H1 (cell line): ENCODE measurements around the gene KIF4A. TPM values are rescaled to one million over a fixed set of nuclear protein-coding genes. Genes with fewer than 3 reads are reported as not detected.
"Not testable (repeated sequence)": the region's sequence is repeated elsewhere in the genome, so short reads cannot be mapped to it uniquely, and the experiment has no call there.

Source experiments
- CTCF ChIA-PET: fragments of 300-600 bp; sonication (Branson Sonifier 250); formaldehyde crosslinking; loops from one replicate; lab custom pipeline; 2021; ENCODE audit not compliant: partially characterized antibody; lab: Charles Lee
- POLR2A ChIA-PET: fragments of 300-600 bp; sonication (Branson Sonifier 250); formaldehyde crosslinking; loops from one replicate; lab custom pipeline; 2021; ENCODE audit warnings: inconsistent platforms; ENCODE audit not compliant: partially characterized antibody; lab: Charles Lee
- DNase-seq, 2 experiments: peaks; one replicate each; pipeline versions ENCODE4 v3.0.0 to v3.0.0-alpha.2; 2010 to 2022; ENCODE audit warnings: low spot score in 2 of 2, low read depth in 1 of 2, mixed read lengths in 1 of 2
- FAIRE-seq: peaks from 2 replicates; lab custom pipeline; 2011; peaks lifted over from hg19 to GRCh38; lab: Jason Lieb, UNC
- H2AFZ ChIP-seq: 2 replicates; pipeline ENCODE4 v1.8.1; 2012; ENCODE audit warnings: low read length, inconsistent platforms
- H2AK5ac ChIP-seq: 2 replicates; pipeline ENCODE4 v1.6.1; 2013; ENCODE audit warnings: low read depth, low read length
- H2BK120ac ChIP-seq: replicated peaks from 2 replicates; pipeline ENCODE3; 2013; ENCODE audit warnings: low read depth, low read length, inconsistent platforms
- H2BK12ac ChIP-seq: 2 replicates; pipeline ENCODE4 v1.6.1; 2013; ENCODE audit warnings: low read depth, low read length
- H2BK15ac ChIP-seq: 2 replicates; pipeline ENCODE4 v1.6.1; 2013; ENCODE audit warnings: low read length
- H2BK20ac ChIP-seq: 2 replicates; pipeline ENCODE4 v1.6.1; 2013; ENCODE audit warnings: low read length
- H2BK5ac ChIP-seq: 2 replicates; pipeline ENCODE4 v1.6.1; 2013; ENCODE audit warnings: low read depth, low read length
- H3K14ac ChIP-seq: 2 replicates; pipeline ENCODE4 v1.6.1; 2013; ENCODE audit warnings: inconsistent platforms; ENCODE audit not compliant: insufficient read length
- H3K18ac ChIP-seq: 2 replicates; pipeline ENCODE4 v1.6.1; 2013; ENCODE audit warnings: low read length; ENCODE audit errors: extremely low read depth
- H3K23ac ChIP-seq: 2 replicates; pipeline ENCODE4 v1.6.1; 2013; ENCODE audit warnings: inconsistent platforms; ENCODE audit not compliant: insufficient read length
- H3K23me2 ChIP-seq: 2 replicates; pipeline ENCODE4 v1.6.1; 2013; ENCODE audit warnings: low read depth, low read length
- H3K27ac ChIP-seq: 2 replicates; pipeline ENCODE4 v1.6.1; 2011; ENCODE audit warnings: low read depth, low read length, inconsistent platforms
- H3K27me3 ChIP-seq, 4 experiments: replicated peaks in 1 of 4; 1 replicate in 1 of 4; 2 replicates in 3 of 4; pipeline versions ENCODE4 v1.6.1 to v1.8.1; 2011 to 2013; ENCODE audit warnings: low read length in 3 of 4, mild to moderate bottlenecking in 3 of 4, inconsistent platforms in 2 of 4, mixed read lengths in 2 of 4, moderate library complexity in 1 of 4; ENCODE audit not compliant: control insufficient read depth in 3 of 4, insufficient read depth in 3 of 4; ENCODE audit errors: extremely low read depth in 1 of 4
- H3K36me3 ChIP-seq, 4 experiments: 2 replicates each; pipeline versions ENCODE4 v1.6.1 to v1.8.1; 2011 to 2013; ENCODE audit warnings: mild to moderate bottlenecking in 4 of 4, low read length in 3 of 4, moderate library complexity in 2 of 4, control low read depth in 1 of 4, inconsistent platforms in 1 of 4; ENCODE audit not compliant: insufficient read depth in 4 of 4, control insufficient read depth in 2 of 4
- H3K4ac ChIP-seq: replicated peaks from 2 replicates; pipeline ENCODE3; 2013; ENCODE audit warnings: low read length, low read depth, mixed read lengths, inconsistent platforms; ENCODE audit not compliant: insufficient read length
- H3K4me1 ChIP-seq, 4 experiments: replicated peaks in 1 of 4; 1 replicate in 1 of 4; 2 replicates in 3 of 4; pipeline versions ENCODE4 v1.6.1 to v1.8.1; 2011 to 2013; ENCODE audit warnings: low read length in 3 of 4, inconsistent platforms in 2 of 4, mixed read lengths in 1 of 4; ENCODE audit not compliant: insufficient read depth in 4 of 4, control insufficient read depth in 3 of 4
- H3K4me2 ChIP-seq, 2 experiments: 2 replicates each; pipeline versions ENCODE4 v1.6.1 to v1.8.1; 2011 to 2013; ENCODE audit warnings: low read depth in 2 of 2, low read length in 2 of 2, control low read depth in 1 of 2, inconsistent platforms in 1 of 2, mild to moderate bottlenecking in 1 of 2; ENCODE audit not compliant: insufficient read depth in 1 of 2
- H3K4me3 ChIP-seq, 4 experiments: fragments of 200-600, 300-600 bp in 1 of 4; sonication (generic), shearing (Covaris generic), sonication (Bioruptor Twin) in 1 of 4; 2 replicates each; pipeline versions ENCODE4 v1.5.1 to v1.8.1; 2011 to 2016; ENCODE audit warnings: low read length in 4 of 4, low read depth in 3 of 4, control low read depth in 2 of 4, inconsistent platforms in 2 of 4, mild to moderate bottlenecking in 2 of 4, mixed read lengths in 1 of 4, moderate library complexity in 1 of 4; ENCODE audit not compliant: insufficient read depth in 2 of 4; ENCODE audit errors: extremely low read depth in 1 of 4
- H3K56ac ChIP-seq: replicated peaks from 2 replicates; pipeline ENCODE3; 2013; ENCODE audit warnings: low read depth, mild to moderate bottlenecking, mixed read lengths, low read length, inconsistent platforms; ENCODE audit not compliant: insufficient read length
- H3K79me1 ChIP-seq: 2 replicates; pipeline ENCODE4 v1.6.1; 2013; ENCODE audit warnings: low read depth, low read length, control low read depth
- H3K79me2 ChIP-seq, 2 experiments: 2 replicates each; pipeline versions ENCODE4 v1.6.1 to v1.8.1; 2012 to 2013; ENCODE audit warnings: low read length in 2 of 2, mild to moderate bottlenecking in 2 of 2, inconsistent platforms in 1 of 2; ENCODE audit not compliant: insufficient read depth in 2 of 2, control insufficient read depth in 1 of 2
- H3K9ac ChIP-seq, 4 experiments: replicated peaks in 1 of 4; 1 replicate in 1 of 4; 2 replicates in 3 of 4; pipeline versions ENCODE4 v1.6.1 to v1.8.1; 2011 to 2013; ENCODE audit warnings: low read depth in 3 of 4, low read length in 3 of 4, control low read depth in 2 of 4, mild to moderate bottlenecking in 2 of 4, moderate library complexity in 2 of 4, inconsistent platforms in 1 of 4; ENCODE audit errors: extremely low read depth in 1 of 4
- H3K9me3 ChIP-seq, 2 experiments: 2 replicates each; pipeline versions ENCODE4 v1.6.1 to v1.8.1; 2012 to 2013; ENCODE audit warnings: mild to moderate bottlenecking in 2 of 2, moderate library complexity in 2 of 2, control low read depth in 1 of 2, inconsistent platforms in 1 of 2, low read depth in 1 of 2, low read length in 1 of 2, mixed read lengths in 1 of 2; ENCODE audit not compliant: insufficient read depth in 2 of 2
- H4K20me1 ChIP-seq, 2 experiments: replicated peaks in 1 of 2; 2 replicates each; pipeline versions ENCODE3 to v1.8.1; 2011 to 2013; ENCODE audit warnings: inconsistent platforms in 2 of 2, low read length in 2 of 2, mild to moderate bottlenecking in 1 of 2; ENCODE audit not compliant: insufficient read depth in 2 of 2, control insufficient read depth in 1 of 2
- H4K5ac ChIP-seq: 2 replicates; pipeline ENCODE4 v1.6.1; 2013; ENCODE audit warnings: low read length, low read depth, mixed read lengths, inconsistent platforms; ENCODE audit not compliant: insufficient read length
- H4K8ac ChIP-seq: 2 replicates; pipeline ENCODE4 v1.8.0; 2013; ENCODE audit warnings: mild to moderate bottlenecking, moderate library complexity, low read length, inconsistent platforms; ENCODE audit not compliant: insufficient read depth; ENCODE audit errors: extremely low read depth
- H4K91ac ChIP-seq: replicated peaks from 2 replicates; pipeline ENCODE3; 2013; ENCODE audit warnings: low read length, mixed read lengths, inconsistent platforms; ENCODE audit not compliant: insufficient read length
- EZH2 ChIP-seq: fragments of 200-600 bp; sonication (generic); IDR thresholded peaks from 2 replicates; pipeline ENCODE4 v1.7.1; 2012; ENCODE audit warnings: low read depth, mild to moderate bottlenecking, moderate library complexity, low read length, inconsistent platforms; ENCODE audit not compliant: severe bottlenecking
- JUN ChIP-seq: IDR thresholded peaks from 2 replicates; pipeline ENCODE4 v1.6.1; 2011; ENCODE audit warnings: low read depth, mild to moderate bottlenecking, improper control_type of control experiment, low read length
- JUND ChIP-seq: IDR thresholded peaks from 2 replicates; pipeline ENCODE4 v1.6.1; 2011; ENCODE audit warnings: mild to moderate bottlenecking, improper control_type of control experiment, low read length
- POLR2AphosphoS5 ChIP-seq: IDR thresholded peaks from 2 replicates; pipeline ENCODE4 v1.6.1; 2011; ENCODE audit warnings: low read depth, low read length
- WGBS, 2 experiments: shearing (Covaris generic) in 1 of 2; methylation state at CpG; one replicate each; pipeline versions ENCODE4 v1.1.6 to v1.1.7; 2013 to 2015; ENCODE audit warnings: low lambda C conversion rate in 2 of 2, mixed read lengths in 2 of 2, inconsistent platforms in 1 of 2, low coverage in 1 of 2, missing lambda C conversion rate in 1 of 2; ENCODE audit not compliant: insufficient replicate concordance in 2 of 2, insufficient coverage in 1 of 2, insufficient read length in 1 of 2; ENCODE audit errors: extremely low coverage in 1 of 2, missing lambda C conversion rate in 1 of 2; 5-methylcytosine and 5-hydroxymethylcytosine counted together
- polyA plus RNA-seq, 7 experiments: library from polyadenylated mRNA; depleted of rRNA in 3 of 7; stranded (reverse) in 5 of 7; unstranded in 2 of 7; fragments of >200 nt in 5 of 7; fragments of 200-250 nt in 2 of 7; gene quantifications; 1 replicate in 5 of 7; 2 replicates in 1 of 7; 4 replicates in 1 of 7; pipeline versions ENCODE4 v1.2.1 to v1.2.3, GENCODE V29; 2011 to 2013; ENCODE audit warnings: missing spikeins in 2 of 7, mixed read lengths in 2 of 7
- total RNA-seq: library from RNA; stranded (reverse); fragmentation: NEBNext Ultra II Directional; extraction: Animal tissue kit (Norgen Biotek cat#: 25700); gene quantifications from 2 replicates; pipeline ENCODE4 v1.2.1, GENCODE V29; 2021
- TF ChIP-seq, protein P1 (sequence below): IDR thresholded peaks from 2 replicates; pipeline ENCODE4 v1.6.1; 2012; ENCODE audit warnings: low read length, inconsistent platforms

The KIF4A gene
- total and polyA plus RNA-seq, 2 of the 8 experiments (the other 6 are each of a cell fraction or from before 2014, with no cell fraction given) = 10.9 to 35.7 TPM

DNA sequence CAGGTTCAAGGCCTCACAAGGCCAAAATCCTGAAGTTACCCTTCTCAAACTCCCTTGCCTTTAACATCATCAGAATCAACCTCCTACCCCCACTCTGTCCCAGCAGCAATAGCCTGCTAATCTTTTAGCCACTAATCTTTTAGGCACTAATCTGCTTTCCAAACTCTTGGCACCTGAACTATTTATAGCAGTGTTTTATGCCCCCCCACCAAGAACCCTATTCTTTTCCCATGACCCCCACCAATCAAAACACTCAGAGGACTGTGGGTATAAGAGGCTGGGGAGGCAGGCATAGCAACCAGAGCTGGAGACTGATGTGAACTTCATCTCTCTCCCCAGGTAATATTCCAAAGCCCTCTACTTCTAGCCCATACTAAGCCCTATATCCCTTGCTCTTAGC lies 21.9 kb upstream of the KIF4A start, which contains the start of gene ARR3 (continued):
- TF ChIP-seq EZH2 (no peak), POLR2AphosphoS5 (no peak), JUN (no peak), JUND (no peak)
- TF ChIP-seq, protein P1, sequence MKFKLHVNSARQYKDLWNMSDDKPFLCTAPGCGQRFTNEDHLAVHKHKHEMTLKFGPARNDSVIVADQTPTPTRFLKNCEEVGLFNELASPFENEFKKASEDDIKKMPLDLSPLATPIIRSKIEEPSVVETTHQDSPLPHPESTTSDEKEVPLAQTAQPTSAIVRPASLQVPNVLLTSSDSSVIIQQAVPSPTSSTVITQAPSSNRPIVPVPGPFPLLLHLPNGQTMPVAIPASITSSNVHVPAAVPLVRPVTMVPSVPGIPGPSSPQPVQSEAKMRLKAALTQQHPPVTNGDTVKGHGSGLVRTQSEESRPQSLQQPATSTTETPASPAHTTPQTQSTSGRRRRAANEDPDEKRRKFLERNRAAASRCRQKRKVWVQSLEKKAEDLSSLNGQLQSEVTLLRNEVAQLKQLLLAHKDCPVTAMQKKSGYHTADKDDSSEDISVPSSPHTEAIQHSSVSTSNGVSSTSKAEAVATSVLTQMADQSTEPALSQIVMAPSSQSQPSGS = no peak

DNA sequence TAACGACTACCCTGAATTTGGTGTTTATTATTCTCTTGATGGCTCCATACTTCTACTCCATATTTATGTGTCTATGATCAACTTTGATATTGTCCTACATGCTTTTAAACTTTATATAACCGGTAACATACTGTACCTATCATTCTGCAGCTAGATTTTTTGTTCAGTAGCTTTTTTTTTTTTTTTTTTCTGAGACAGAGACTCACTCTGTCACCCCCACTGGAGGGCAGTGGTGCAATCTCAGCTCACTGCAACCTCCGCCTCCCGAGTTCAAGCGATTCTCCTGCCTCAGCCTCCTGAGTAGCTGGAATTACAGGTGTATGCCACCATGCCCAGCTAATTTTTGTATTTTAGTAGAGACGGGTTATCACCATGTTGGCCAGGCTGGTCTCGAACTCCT lies 15.9 kb upstream of the KIF4A start:
- H4K91ac ChIP-seq, H4K5ac ChIP-seq, H3K79me1 ChIP-seq, H3K9me3 ChIP-seq, H3K23me2 ChIP-seq, H4K20me1 ChIP-seq, H2BK15ac ChIP-seq, H3K36me3 ChIP-seq, H3K4me3 ChIP-seq, H3K4me1 ChIP-seq, FAIRE-seq, H3K18ac ChIP-seq, H3K9ac ChIP-seq, POLR2A ChIA-PET, H3K4ac ChIP-seq, H4K8ac ChIP-seq, H2AK5ac ChIP-seq, H3K23ac ChIP-seq, H3K27me3 ChIP-seq, H2BK12ac ChIP-seq, H3K27ac ChIP-seq, H3K14ac ChIP-seq, H2BK5ac ChIP-seq, DNase-seq, H2BK20ac ChIP-seq, H3K4me2 ChIP-seq, H3K56ac ChIP-seq, H2BK120ac ChIP-seq, H3K79me2 ChIP-seq, H2AFZ ChIP-seq: not testable (repeated sequence)
- CTCF ChIA-PET = interaction anchor here (0.9 to 1.5 kb wide), 4 partner anchors 9 to 77 kb away, joined by 3 to 4 read pairs (median 4); no protein-coding TSS in a partner anchor
- WGBS, 2 experiments = 83% methylated on average over 3 of the region's 7 CpGs; no CpG with 5 or more reads in 1 of the 2 experiments
